Lower leg skin (tissue), 3 donors: ENCODE measurements around the gene C9.

Experiments
- POLR2A ChIP-seq, 2 donors: fragments of 450-650 bp; IDR thresholded peaks; one replicate each; pipeline ENCODE4 v1.6.1; 2016 to 2017; ENCODE audit warnings: antibody characterized with exemption in 2 of 2, mild to moderate bottlenecking in 1 of 2, moderate library complexity in 1 of 2
- TF ChIP-seq, protein P1 (sequence below), 3 donors: fragments of 450-650 bp; IDR thresholded peaks; one replicate each; pipeline ENCODE4 v1.5.1; 2016; ENCODE audit warnings: antibody characterized with exemption in 3 of 3, mild to moderate bottlenecking in 3 of 3, moderate library complexity in 2 of 3

DNA sequence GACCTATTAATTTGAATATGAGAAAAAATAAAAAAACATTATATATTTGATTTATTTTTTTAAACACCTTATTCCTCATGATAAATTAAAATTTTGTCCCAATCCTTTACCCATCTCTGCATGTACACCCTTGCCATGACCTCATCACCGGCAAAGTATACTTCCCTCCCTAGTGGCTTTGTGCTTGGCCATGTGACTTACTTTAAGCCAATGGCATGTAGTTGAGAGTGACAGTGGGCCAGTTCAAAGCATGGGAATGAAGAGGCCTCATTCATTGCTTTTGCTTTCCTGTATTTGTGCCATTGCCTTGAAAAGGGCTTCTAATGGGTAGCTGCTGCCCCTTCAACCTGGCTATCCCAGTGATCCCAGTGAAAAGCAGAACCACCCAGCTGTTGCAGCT is 31.2 kb downstream of the C9 start:
- TF ChIP-seq, protein P1, sequence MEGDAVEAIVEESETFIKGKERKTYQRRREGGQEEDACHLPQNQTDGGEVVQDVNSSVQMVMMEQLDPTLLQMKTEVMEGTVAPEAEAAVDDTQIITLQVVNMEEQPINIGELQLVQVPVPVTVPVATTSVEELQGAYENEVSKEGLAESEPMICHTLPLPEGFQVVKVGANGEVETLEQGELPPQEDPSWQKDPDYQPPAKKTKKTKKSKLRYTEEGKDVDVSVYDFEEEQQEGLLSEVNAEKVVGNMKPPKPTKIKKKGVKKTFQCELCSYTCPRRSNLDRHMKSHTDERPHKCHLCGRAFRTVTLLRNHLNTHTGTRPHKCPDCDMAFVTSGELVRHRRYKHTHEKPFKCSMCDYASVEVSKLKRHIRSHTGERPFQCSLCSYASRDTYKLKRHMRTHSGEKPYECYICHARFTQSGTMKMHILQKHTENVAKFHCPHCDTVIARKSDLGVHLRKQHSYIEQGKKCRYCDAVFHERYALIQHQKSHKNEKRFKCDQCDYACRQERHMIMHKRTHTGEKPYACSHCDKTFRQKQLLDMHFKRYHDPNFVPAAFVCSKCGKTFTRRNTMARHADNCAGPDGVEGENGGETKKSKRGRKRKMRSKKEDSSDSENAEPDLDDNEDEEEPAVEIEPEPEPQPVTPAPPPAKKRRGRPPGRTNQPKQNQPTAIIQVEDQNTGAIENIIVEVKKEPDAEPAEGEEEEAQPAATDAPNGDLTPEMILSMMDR (IDR thresholded peaks at IDR 0.05), result no peak
- TF ChIP-seq POLR2A (IDR thresholded peaks at IDR 0.05), result no peak
